Measurements from ENCODE around the gene PIGU. TPM values are rescaled to one million over a fixed set of nuclear protein-coding genes. Genes with fewer than 3 reads are reported as not detected.

Gene PIGU
- total RNA-seq, 1 donor from 2014 or later: 19.8 TPM

- Mint-ChIP-seq H3K4me1 (ENCODE audit: low read depth) (peaks cover 47% of the 10 kb centered on the region), H3K4me3 (ENCODE audit: unreplicated experiment) (peak overlapping the region; percentile 97), H3K27me3 (ENCODE audit: low read depth) (no peaks in the 10 kb centered on the region), H3K36me3 (ENCODE audit: low read depth) (peaks cover under 1% of the 10 kb centered on the region), H3K9me3 (ENCODE audit: low read depth) (no peaks in the 10 kb centered on the region), H3K27ac (ENCODE audit: unreplicated experiment) (peak overlapping the region; percentile 99)
- peak; percentile 52 for TF ChIP-seq CTCF (IDR thresholded peaks at IDR 0.05)
- no peak for DNase-seq (ENCODE audit: low spot score)
These were observed 28.8 kb upstream of the PIGU start for GRCh38 chr20:34705397-34706301.

GRCh38 chr20:34705008-34705396 is 28.1 kb upstream of the PIGU start:
- Mint-ChIP-seq H3K4me3 (ENCODE audit: unreplicated experiment) (peak overlapping the region; percentile 97), H3K36me3 (ENCODE audit: low read depth) (no peaks in the 10 kb centered on the region), H3K4me1 (ENCODE audit: low read depth) (peaks cover 41% of the 10 kb centered on the region), H3K27ac (ENCODE audit: unreplicated experiment) (peak overlapping the region; percentile 99), H3K27me3 (ENCODE audit: low read depth) (no peaks in the 10 kb centered on the region), H3K9me3 (ENCODE audit: low read depth) (no peaks in the 10 kb centered on the region)
- TF ChIP-seq CTCF (IDR thresholded peaks at IDR 0.05): no peak
- no peak for DNase-seq (ENCODE audit: low spot score)

- peak; percentile 95 for DNase-seq (ENCODE audit: low spot score)
- peak within 1 kb of the TSS; percentile 97 for H3K4me3 Mint-ChIP-seq (ENCODE audit: unreplicated experiment)
These were observed 27.5 kb upstream of the PIGU start, which contains the start of gene TP53INP2 for GRCh38 chr20:34704177-34705007. Gene TP53INP2 (plus strand): TSS chr20:34704344. CDS start chr20:34708740, 4,396 bp downstream.

GRCh38 chr20:34703424-34704176 is 26.7 kb upstream of the PIGU start:
- no peak for DNase-seq (ENCODE audit: low spot score)
- TF ChIP-seq CTCF (IDR thresholded peaks at IDR 0.05): peak; percentile 60
- Mint-ChIP-seq H3K4me3 (ENCODE audit: unreplicated experiment) (peak overlapping the region; percentile 97), H3K36me3 (ENCODE audit: low read depth) (no peaks in the 10 kb centered on the region), H3K4me1 (ENCODE audit: low read depth) (peaks cover 38% of the 10 kb centered on the region), H3K27ac (ENCODE audit: unreplicated experiment) (peak overlapping the region; percentile 97), H3K9me3 (ENCODE audit: low read depth) (no peaks in the 10 kb centered on the region), H3K27me3 (ENCODE audit: low read depth) (peaks cover under 1% of the 10 kb centered on the region)

More at GRCh38 chr20:34704177-34705007, 27.5 kb upstream of the PIGU start, which contains the start of gene TP53INP2:
- Mint-ChIP-seq H3K9me3 (ENCODE audit: low read depth) (no peaks in the 10 kb centered on the region), H3K27ac (ENCODE audit: unreplicated experiment) (peak within 1 kb of the TSS; percentile 99), H3K36me3 (ENCODE audit: low read depth) (no peaks in the 10 kb centered on the region), H3K27me3 (ENCODE audit: low read depth) (no peaks in the 10 kb centered on the region), H3K4me1 (ENCODE audit: low read depth) (peaks cover 41% of the 10 kb centered on the region)
- no peak for TF ChIP-seq CTCF (IDR thresholded peaks at IDR 0.05)
